ENCODE data around the gene ZFP36L2. TPM values are rescaled to one million over a fixed set of nuclear protein-coding genes. Genes with fewer than 3 reads are reported as not detected.

ZFP36L2 gene
- total and polyA plus RNA-seq, 2 donors (not counting 3 experiments of a cell fraction or from before 2014, with no cell fraction given) = 14.5 to 75.9 TPM

- Histone ChIP-seq H3K79me2 (ENCODE audit: control insufficient read depth, insufficient read depth, low read length) (peaks cover 5% of the 10 kb centered on the region), H4K20me1 (replicated peaks; ENCODE audit: control insufficient read depth, extremely low read depth, insufficient read depth, low read length) (no peaks in the 10 kb centered on the region), H3K9me1 (replicated peaks; ENCODE audit: control insufficient read depth, extremely low read depth, insufficient read depth, low read length) (no peaks in the 10 kb centered on the region), H3K4me3 (replicated peaks in 1 of 3; ENCODE audit: insufficient read depth in 1 of 3, low read depth in 1 of 3, low read length in 3 of 3) (no peak overlapping the region), H3K9me3 (replicated peaks; ENCODE audit: control insufficient read depth, insufficient read depth, low read length) (no peaks in the 10 kb centered on the region), H3K9ac (replicated peaks; ENCODE audit: extremely low read depth, insufficient read depth, low read length) (no peak overlapping the region), H3K27me3 (ENCODE audit: control insufficient read depth in 2 of 2, insufficient read depth in 2 of 2, low read length in 2 of 2) (no peaks in the 10 kb centered on the region), H3K4me1 (ENCODE audit: control insufficient read depth, extremely low read depth, insufficient read depth, low read length) (peaks cover 33% of the 10 kb centered on the region), H3K27ac (ENCODE audit: insufficient read depth, low read depth, low read length) (no peak overlapping the region), H3K36me3 (ENCODE audit: control insufficient read depth in 2 of 2, extremely low read depth in 1 of 2, insufficient read depth in 2 of 2, low read length in 2 of 2) (no peaks in the 10 kb centered on the region), H3K4me2 (ENCODE audit: insufficient read depth, low read length) (no peak overlapping the region), H2AFZ (ENCODE audit: low read depth, low read length) (no peak overlapping the region)
- intact Hi-C loops (cut with micrococcal nuclease) (no loop called here), dilution Hi-C loops (cut with MboI; ENCODE audit: extremely low pct_ligation_motif_present, low sequenced_read_pairs) (no loop called here)
- POLR2A ChIA-PET = no interaction called here
- DNase-seq (ENCODE audit: low read depth, low spot score) (no peak), FAIRE-seq (no peak)
- TF ChIP-seq FOS (IDR thresholded peaks at IDR 0.05; ENCODE audit: borderline replicate concordance, insufficient read depth, low read length) = no peak
- no TSS peak for BruUV-seq (replicated peaks)
- CTCF ChIA-PET = interaction anchor here (1.4 to 2.1 kb wide), 2 partner anchors 47 to 268 kb away, joined by 3 to 8 read pairs; no protein-coding TSS in a partner anchor
Observed at GRCh38 chr2:43216629-43217028, 9.8 kb downstream of the ZFP36L2 start.

- CTCF ChIA-PET = interaction anchor here (0.7 to 2.1 kb wide), 5 partner anchors 12 to 102 kb away, joined by 3 to 8 read pairs (median 3); no protein-coding TSS in a partner anchor
- no peaks in the 10 kb centered on the region for H3K36me3 ChIP-seq (ENCODE audit: control insufficient read depth in 2 of 2, extremely low read depth in 1 of 2, insufficient read depth in 2 of 2, low read length in 2 of 2)
- no peak overlapping the region for H2AFZ ChIP-seq (ENCODE audit: low read depth, low read length)
- H4K20me1 ChIP-seq (replicated peaks; ENCODE audit: control insufficient read depth, extremely low read depth, insufficient read depth, low read length) = no peaks in the 10 kb centered on the region
- no peaks in the 10 kb centered on the region for H3K79me2 ChIP-seq (ENCODE audit: control insufficient read depth, insufficient read depth, low read length)
- H3K9me1 ChIP-seq (replicated peaks; ENCODE audit: control insufficient read depth, extremely low read depth, insufficient read depth, low read length) = no peaks in the 10 kb centered on the region
- H3K27me3 ChIP-seq (ENCODE audit: control insufficient read depth in 2 of 2, insufficient read depth in 2 of 2, low read length in 2 of 2) = no peaks in the 10 kb centered on the region
- H3K4me2 ChIP-seq (ENCODE audit: insufficient read depth, low read length) = no peak overlapping the region
- H3K9me3 ChIP-seq (replicated peaks; ENCODE audit: control insufficient read depth, insufficient read depth, low read length) = no peaks in the 10 kb centered on the region
- DNase-seq (ENCODE audit: low read depth, low spot score) (no peak), FAIRE-seq (no peak)
- intact Hi-C loops (cut with micrococcal nuclease) (no loop called here), dilution Hi-C loops (cut with MboI; ENCODE audit: extremely low pct_ligation_motif_present, low sequenced_read_pairs) (no loop called here)
- H3K27ac ChIP-seq (ENCODE audit: insufficient read depth, low read depth, low read length) = no peak overlapping the region
- TF ChIP-seq FOS (IDR thresholded peaks at IDR 0.05; ENCODE audit: borderline replicate concordance, insufficient read depth, low read length) (no peak), CTCF (IDR thresholded peaks at IDR 0.05; ENCODE audit: extremely low read depth in 1 of 2, insufficient read depth in 1 of 2, low read depth in 1 of 2, low read length in 2 of 2) (no peak), POLR2AphosphoS5 (IDR thresholded peaks at IDR 0.05; ENCODE audit: insufficient read depth, low read depth, low read length) (no peak), JUN (IDR thresholded peaks at IDR 0.05; ENCODE audit: borderline replicate concordance, insufficient read depth, insufficient read length, low read depth) (no peak), POLR2A (IDR thresholded peaks at IDR 0.05; ENCODE audit: low read depth, low read length) (no peak), GATA2 (IDR thresholded peaks at IDR 0.05; ENCODE audit: insufficient read depth, insufficient read length, low read depth, low read length) (no peak), EZH2 (IDR thresholded peaks at IDR 0.05; ENCODE audit: borderline replicate concordance, low read depth, low read length, severe bottlenecking) (no peak), MYC (IDR thresholded peaks at IDR 0.05; ENCODE audit: low read depth, low read length) (no peak), MAX (IDR thresholded peaks at IDR 0.05; ENCODE audit: insufficient read depth, insufficient read length) (no peak)
- no peak overlapping the region for H3K4me3 ChIP-seq (replicated peaks in 1 of 3; ENCODE audit: insufficient read depth in 1 of 3, low read depth in 1 of 3, low read length in 3 of 3)
- H3K9ac ChIP-seq (replicated peaks; ENCODE audit: extremely low read depth, insufficient read depth, low read length) = no peak overlapping the region
- POLR2A ChIA-PET = no interaction called here
- BruUV-seq (replicated peaks) = no TSS peak
- peaks cover 25% of the 10 kb centered on the region for H3K4me1 ChIP-seq (ENCODE audit: control insufficient read depth, extremely low read depth, insufficient read depth, low read length)
Observed at GRCh38 chr2:43215673-43216255, 10.6 kb downstream of the ZFP36L2 start.
